IMR-90 (cell line): ENCODE results near the gene RSPH9. TPM values are rescaled to one million over a fixed set of nuclear protein-coding genes. Genes with fewer than 3 reads are reported as not detected.
"Not testable (repeated sequence)": the region's sequence is repeated elsewhere in the genome, so short reads cannot be mapped to it uniquely, and the experiment has no call there.

ENCODE experiments used
- ATAC-seq: fragments of 200-7000 bp; cut with Tn5 transposase; 2 replicates; pipeline ENCODE4 v1.9.1; 2020; ENCODE audit warnings: low read depth, mild to moderate bottlenecking, moderate library complexity
- BruUV-seq: library from RNA; stranded (reverse); fragments of 400-500 nt; replicated peaks from 2 replicates; lab custom pipeline; 2021; lab: Mats Ljungman, UMichigan
- CTCF ChIA-PET: fragments of 300-600 bp; formaldehyde crosslinking; extraction: SDS; loops from one replicate; lab custom pipeline; 2021; ENCODE audit warnings: antibody characterized with exemption; lab: Yijun Ruan, JAX
- POLR2A ChIA-PET: fragments of 300-600 bp; sonication (Branson Sonifier 250); formaldehyde crosslinking; loops from one replicate; lab custom pipeline; 2022; ENCODE audit warnings: antibody characterized with exemption; ENCODE audit not compliant: unreplicated experiment; lab: Charles Lee
- DNase-seq: peaks from one replicate; pipeline ENCODE4 v3.0.0; 2013
- H2AFZ ChIP-seq: replicated peaks from 2 replicates; pipeline ENCODE3; 2013; ENCODE audit warnings: low read length, mild to moderate bottlenecking; ENCODE audit not compliant: poor library complexity
- H2AK5ac ChIP-seq: 2 replicates; pipeline ENCODE4 v1.6.1; 2013; ENCODE audit warnings: low read depth, low read length, inconsistent platforms
- H2AK9ac ChIP-seq: replicated peaks from 2 replicates; pipeline ENCODE3; 2013; ENCODE audit warnings: mild to moderate bottlenecking, low read depth, low read length, moderate library complexity; ENCODE audit not compliant: poor library complexity
- H2BK120ac ChIP-seq: 2 replicates; pipeline ENCODE4 v1.6.1; 2013; ENCODE audit warnings: low read depth, low read length, inconsistent platforms
- H2BK15ac ChIP-seq: 3 replicates; pipeline ENCODE4 v1.6.1; 2013; ENCODE audit warnings: low read depth, low read length, inconsistent platforms
- H2BK20ac ChIP-seq: 2 replicates; pipeline ENCODE4 v1.6.1; 2013; ENCODE audit warnings: low read depth, mild to moderate bottlenecking, inconsistent platforms, low read length, moderate library complexity
- H2BK5ac ChIP-seq: 2 replicates; pipeline ENCODE4 v1.6.1; 2013; ENCODE audit warnings: mild to moderate bottlenecking, low read depth, low read length, inconsistent platforms; ENCODE audit not compliant: poor library complexity, severe bottlenecking
- H3K14ac ChIP-seq: replicated peaks from 2 replicates; pipeline ENCODE4 v1.6.1; 2013; ENCODE audit warnings: low read depth, low read length, inconsistent platforms
- H3K18ac ChIP-seq: 2 replicates; pipeline ENCODE4 v1.6.1; 2013; ENCODE audit warnings: low read depth, low read length, control low read depth
- H3K23ac ChIP-seq: 2 replicates; pipeline ENCODE4 v1.6.1; 2013; ENCODE audit warnings: low read depth, low read length, inconsistent platforms
- H3K27ac ChIP-seq: 2 replicates; pipeline ENCODE4 v1.5.1; 2013; ENCODE audit warnings: mild to moderate bottlenecking, control low read depth, low read length; ENCODE audit not compliant: insufficient read depth
- H3K27me3 ChIP-seq: 2 replicates; pipeline ENCODE4 v1.6.1; 2013; ENCODE audit warnings: low read length; ENCODE audit not compliant: control insufficient read depth, insufficient read depth
- H3K36me3 ChIP-seq: 2 replicates; pipeline ENCODE4 v1.6.1; 2013; ENCODE audit warnings: low read length, mixed read lengths; ENCODE audit not compliant: control insufficient read depth, insufficient read depth
- H3K4ac ChIP-seq: 2 replicates; pipeline ENCODE4 v1.6.1; 2013; ENCODE audit warnings: low read depth, low read length, inconsistent platforms
- H3K4me1 ChIP-seq: 2 replicates; pipeline ENCODE4 v1.6.1; 2013; ENCODE audit warnings: low read length, mixed read lengths; ENCODE audit not compliant: control insufficient read depth, insufficient read depth
- H3K4me2 ChIP-seq: 2 replicates; pipeline ENCODE4 v1.6.1; 2013; ENCODE audit warnings: low read depth, mild to moderate bottlenecking, control low read depth, low read length, moderate library complexity
- H3K4me3 ChIP-seq: 2 replicates; pipeline ENCODE4 v1.5.1; 2013; ENCODE audit warnings: low read depth, mild to moderate bottlenecking, control low read depth, low read length, moderate library complexity; ENCODE audit not compliant: insufficient read depth
- H3K56ac ChIP-seq: 2 replicates; pipeline ENCODE4 v1.6.1; 2013; ENCODE audit warnings: low read length, inconsistent platforms; ENCODE audit not compliant: insufficient read depth; ENCODE audit errors: extremely low read depth
- H3K79me1 ChIP-seq, 2 experiments: 2 replicates each; pipeline ENCODE4 v1.6.1; 2013; ENCODE audit warnings: low read length in 2 of 2, inconsistent platforms in 1 of 2, low read depth in 1 of 2
- H3K9ac ChIP-seq: 2 replicates; pipeline ENCODE4 v1.6.1; 2013; ENCODE audit warnings: low read depth, low read length, control low read depth
- H3K9me1 ChIP-seq: 2 replicates; pipeline ENCODE4 v1.6.1; 2013; ENCODE audit warnings: low read length, inconsistent platforms; ENCODE audit not compliant: insufficient read depth
- H3K9me3 ChIP-seq: 2 replicates; pipeline ENCODE4 v1.6.1; 2013; ENCODE audit warnings: low read length; ENCODE audit not compliant: control insufficient read depth, insufficient read depth
- H4K20me1 ChIP-seq: 2 replicates; pipeline ENCODE4 v1.6.1; 2013; ENCODE audit warnings: low read length, inconsistent platforms; ENCODE audit not compliant: insufficient read depth
- H4K5ac ChIP-seq: 2 replicates; pipeline ENCODE4 v1.6.1; 2013; ENCODE audit warnings: mild to moderate bottlenecking, low read depth, low read length, control low read depth
- H4K8ac ChIP-seq, 2 experiments: 2 replicates each; pipeline ENCODE4 v1.6.1; 2013; ENCODE audit warnings: low read depth in 2 of 2, low read length in 2 of 2, control low read depth in 1 of 2, inconsistent platforms in 1 of 2
- H4K91ac ChIP-seq: 2 replicates; pipeline ENCODE4 v1.6.1; 2013; ENCODE audit warnings: low read depth, low read length, inconsistent platforms; ENCODE audit not compliant: insufficient read depth
- whole genome bisulfite sequencing, 2 experiments: methylation state at CpG; one replicate each; pipeline versions ENCODE4 v1.1.5 to v1.1.7; 2013; ENCODE audit warnings: missing lambda C conversion rate in 2 of 2; ENCODE audit not compliant: insufficient read length in 1 of 2; ENCODE audit errors: extremely low coverage in 2 of 2; 5-methylcytosine and 5-hydroxymethylcytosine counted together
- dilution Hi-C: fragments of 300-500 bp; cut with HindIII; formaldehyde crosslinking; loops from one replicate; pipeline ENCODE4 v1.14.3; 2018; ENCODE audit warnings: low sequenced_read_pairs; ENCODE audit not compliant: unreplicated experiment
- in situ Hi-C: fragments of 300-500 bp; cut with MboI; formaldehyde crosslinking; loops from 3 replicates; pipeline ENCODE4 v1.14.3; 2019; ENCODE audit warnings: low sequenced_read_pairs, inconsistent platforms, mixed read lengths
- intact Hi-C: fragments of 100-400 bp; cut with micrococcal nuclease; formaldehyde crosslinking; loops from 2 replicates; pipeline ENCODE4 v1.10.0; 2022
- polyA plus RNA-seq, 3 experiments: library from polyadenylated mRNA; depleted of rRNA; stranded (reverse); fragments of >200 nt; gene quantifications; 2 replicates each; pipeline ENCODE4 v1.2.3, GENCODE V29; 2012; ENCODE audit warnings: low replicate concordance in 1 of 3
- total RNA-seq: library from RNA; depleted of rRNA; stranded (reverse); fragments of >200 nt; gene quantifications from 2 replicates; pipeline ENCODE4 v1.2.3, GENCODE V29; 2012

RSPH9 gene
- total and polyA plus RNA-seq, 2 of the 4 experiments (the other 2 are of a cell fraction) = 0.18 to 0.21 TPM

- H3K27ac ChIP-seq, H4K91ac ChIP-seq, H4K5ac ChIP-seq, DNase-seq, H2BK15ac ChIP-seq, H3K36me3 ChIP-seq, H3K4me3 ChIP-seq, H3K4ac ChIP-seq, BruUV-seq, H4K8ac ChIP-seq, H3K79me1 ChIP-seq, H3K9me3 ChIP-seq, H2BK20ac ChIP-seq, H3K9ac ChIP-seq, POLR2A ChIA-PET, H2AK5ac ChIP-seq, H2AK9ac ChIP-seq, H3K4me2 ChIP-seq, H3K14ac ChIP-seq, H3K27me3 ChIP-seq, H2BK120ac ChIP-seq, H3K23ac ChIP-seq, H3K9me1 ChIP-seq, intact Hi-C loops, H2AFZ ChIP-seq, H3K18ac ChIP-seq, H3K4me1 ChIP-seq, ATAC-seq, in situ Hi-C loops, H3K56ac ChIP-seq, dilution Hi-C loops, H2BK5ac ChIP-seq, H4K20me1 ChIP-seq: not testable (repeated sequence)
- no CpG with 5 or more reads among the region's 2 CpGs for WGBS, 2 experiments
- CTCF ChIA-PET = interaction anchor here (0.7 kb wide), 1 partner anchor 28 kb away, joined by 3 read pairs; no protein-coding TSS in a partner anchor
These were observed 8.0 kb downstream of the RSPH9 start for GRCh38 chr6:43652822-43653221.
